Breast epithelium (tissue), 3 donors: Measurements from ENCODE around the gene RAPGEF1.

Source experiments
- CTCF ChIP-seq, 3 donors: fragments of 450-650 bp; IDR thresholded peaks; one replicate each; pipeline ENCODE4 v1.5.1; 2016 to 2017; ENCODE audit warnings: antibody characterized with exemption in 3 of 3, mild to moderate bottlenecking in 3 of 3, moderate library complexity in 3 of 3
- POLR2A ChIP-seq: fragments of 450-650 bp; IDR thresholded peaks from one replicate; pipeline ENCODE4 v1.6.1; 2016; ENCODE audit warnings: antibody characterized with exemption, mild to moderate bottlenecking, moderate library complexity

GRCh38 chr9:131545003-131545785 lies 194.7 kb downstream of the RAPGEF1 start, which contains the start of gene PRRT1B:
- TF ChIP-seq POLR2A (no peak), CTCF (IDR thresholded peaks at IDR 0.05) (no peak)
